HepG2 (cell line): ENCODE results near the gene EGR1. TPM values are rescaled to one million over a fixed set of nuclear protein-coding genes. Genes with fewer than 3 reads are reported as not detected.

ENCODE experiments used
- BCL6 ChIP-seq: IDR thresholded peaks from 2 replicates; pipeline ENCODE4 v1.6.1; 2016; ENCODE audit warnings: missing genetic modification reagents, missing compliant biosample characterization
- CEBPG ChIP-seq: IDR thresholded peaks from 2 replicates; pipeline ENCODE4 v1.6.1; 2016
- IRF2 ChIP-seq: IDR thresholded peaks from 2 replicates; pipeline ENCODE4 v1.6.1; 2018; ENCODE audit warnings: missing genetic modification reagents, missing compliant biosample characterization
- KAT8 ChIP-seq: IDR thresholded peaks from 2 replicates; pipeline ENCODE4 v1.6.1; 2016; ENCODE audit warnings: missing genetic modification reagents, missing compliant biosample characterization
- NR0B2 ChIP-seq: sonication (generic); formaldehyde crosslinking; IDR thresholded peaks from 2 replicates; pipeline ENCODE4 v1.4.0; 2020; ENCODE audit warnings: mild to moderate bottlenecking, missing genetic modification reagents
- RBFOX2 ChIP-seq: fragments of 200-400 bp; formaldehyde crosslinking; IDR thresholded peaks from 2 replicates; pipeline ENCODE4 v1.6.1; 2017; ENCODE audit warnings: low read depth, mild to moderate bottlenecking, low read length
- SRF ChIP-seq: IDR thresholded peaks from 2 replicates; pipeline ENCODE4 v1.6.1; 2011; ENCODE audit warnings: mild to moderate bottlenecking, low read depth, low read length, moderate library complexity
- TARDBP ChIP-seq: sonication (generic); formaldehyde crosslinking; IDR thresholded peaks from 2 replicates; pipeline ENCODE4 v1.8.0; 2022; ENCODE audit warnings: mild to moderate bottlenecking, missing genetic modification reagents
- TBX2 ChIP-seq: sonication (generic); formaldehyde crosslinking; IDR thresholded peaks from 2 replicates; pipeline ENCODE4 v1.5.0; 2020; ENCODE audit warnings: missing genetic modification reagents, mild to moderate bottlenecking, borderline replicate concordance
- TMF1 ChIP-seq: sonication (generic); formaldehyde crosslinking; IDR thresholded peaks from 2 replicates; pipeline ENCODE4 v1.8.1; 2022; ENCODE audit warnings: low read depth, missing genetic modification reagents
- ZNF496 ChIP-seq: sonication (generic); formaldehyde crosslinking; IDR thresholded peaks from 2 replicates; pipeline ENCODE4 v1.8.1; 2023; ENCODE audit warnings: mild to moderate bottlenecking, moderate library complexity, missing genetic modification reagents; ENCODE audit not compliant: insufficient replicate concordance
- ZNF609 ChIP-seq: sonication (generic); formaldehyde crosslinking; IDR thresholded peaks from 2 replicates; pipeline ENCODE4 v1.4.0; 2020; ENCODE audit warnings: mild to moderate bottlenecking, missing genetic modification reagents, borderline replicate concordance
- polyA plus RNA-seq, 8 experiments: library from polyadenylated mRNA; depleted of rRNA in 3 of 8; stranded (reverse) in 7 of 8; unstranded in 1 of 8; fragments of >200 nt; fragmentation: Illumina TruSeq in 4 of 8; extraction: Trizol in 4 of 8; gene quantifications; 2 replicates each; pipeline versions ENCODE4 v1.2.1 to v1.2.3, GENCODE V29; 2011 to 2016; ENCODE audit warnings: low read depth in 4 of 8, missing spikeins in 1 of 8, mixed read lengths in 1 of 8; ENCODE audit not compliant: insufficient read depth in 1 of 8
- total RNA-seq, 5 experiments: library from RNA; depleted of rRNA; stranded (reverse); fragments of >200 nt; fragmentation: Illumina TruSeq; extraction: Trizol; gene quantifications; 2 replicates each; pipeline ENCODE4 v1.2.3, GENCODE V29; 2016; ENCODE audit warnings: low read depth in 1 of 5
- TF ChIP-seq, protein P1 (sequence below): IDR thresholded peaks from 2 replicates; pipeline ENCODE4 v1.6.1; 2012; ENCODE audit warnings: inconsistent platforms
- TF ChIP-seq, protein P2 (sequence below): sonication (generic); formaldehyde crosslinking; IDR thresholded peaks from 2 replicates; pipeline ENCODE4 v1.4.0; 2020; ENCODE audit warnings: low read depth, missing genetic modification reagents
- TF ChIP-seq, protein P3 (sequence below): sonication (generic); formaldehyde crosslinking; IDR thresholded peaks from 2 replicates; pipeline ENCODE4 v1.5.0; 2020; ENCODE audit warnings: mild to moderate bottlenecking, missing genetic modification reagents, moderate library complexity
- TF ChIP-seq, protein P4 (sequence below): sonication (generic); formaldehyde crosslinking; IDR thresholded peaks from 2 replicates; pipeline ENCODE4 v1.5.1; 2020; ENCODE audit warnings: mild to moderate bottlenecking, missing genetic modification reagents, moderate library complexity

The EGR1 gene
- total and polyA plus RNA-seq, 2 of the 13 experiments (the other 11 are each of a cell fraction or from before 2014, with no cell fraction given): 4.1 to 4.5 TPM

- TF ChIP-seq, protein P1, sequence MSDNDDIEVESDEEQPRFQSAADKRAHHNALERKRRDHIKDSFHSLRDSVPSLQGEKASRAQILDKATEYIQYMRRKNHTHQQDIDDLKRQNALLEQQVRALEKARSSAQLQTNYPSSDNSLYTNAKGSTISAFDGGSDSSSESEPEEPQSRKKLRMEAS: peak; percentile 57
- TF ChIP-seq RBFOX2 (0 out of 2 replicates have a peak, but pooled peaks have one; percentile 40), IRF2 (CRISPR knock-in tag) (peak; percentile 31; the same call in 1 of the 2 replicates), TMF1 (CRISPR knock-in tag) (no peak), NR0B2 (peak; percentile 23; the same call in 1 of the 2 replicates), ZNF609 (CRISPR knock-in tag) (no peak), SRF (peak; percentile 49; the same call in 1 of the 2 replicates), KAT8 (CRISPR knock-in tag) (peak; percentile 34; the same call in 1 of the 2 replicates), TARDBP (CRISPR knock-in tag) (peak; percentile 50; the same call in 1 of the 2 replicates), ZNF496 (CRISPR knock-in tag) (no peak), CEBPG (CRISPR knock-in tag) (peak; percentile 60), BCL6 (CRISPR knock-in tag) (peak; percentile 81), TBX2 (CRISPR knock-in tag) (peak; percentile 33; the same call in 1 of the 2 replicates)
- TF ChIP-seq, protein P2, sequence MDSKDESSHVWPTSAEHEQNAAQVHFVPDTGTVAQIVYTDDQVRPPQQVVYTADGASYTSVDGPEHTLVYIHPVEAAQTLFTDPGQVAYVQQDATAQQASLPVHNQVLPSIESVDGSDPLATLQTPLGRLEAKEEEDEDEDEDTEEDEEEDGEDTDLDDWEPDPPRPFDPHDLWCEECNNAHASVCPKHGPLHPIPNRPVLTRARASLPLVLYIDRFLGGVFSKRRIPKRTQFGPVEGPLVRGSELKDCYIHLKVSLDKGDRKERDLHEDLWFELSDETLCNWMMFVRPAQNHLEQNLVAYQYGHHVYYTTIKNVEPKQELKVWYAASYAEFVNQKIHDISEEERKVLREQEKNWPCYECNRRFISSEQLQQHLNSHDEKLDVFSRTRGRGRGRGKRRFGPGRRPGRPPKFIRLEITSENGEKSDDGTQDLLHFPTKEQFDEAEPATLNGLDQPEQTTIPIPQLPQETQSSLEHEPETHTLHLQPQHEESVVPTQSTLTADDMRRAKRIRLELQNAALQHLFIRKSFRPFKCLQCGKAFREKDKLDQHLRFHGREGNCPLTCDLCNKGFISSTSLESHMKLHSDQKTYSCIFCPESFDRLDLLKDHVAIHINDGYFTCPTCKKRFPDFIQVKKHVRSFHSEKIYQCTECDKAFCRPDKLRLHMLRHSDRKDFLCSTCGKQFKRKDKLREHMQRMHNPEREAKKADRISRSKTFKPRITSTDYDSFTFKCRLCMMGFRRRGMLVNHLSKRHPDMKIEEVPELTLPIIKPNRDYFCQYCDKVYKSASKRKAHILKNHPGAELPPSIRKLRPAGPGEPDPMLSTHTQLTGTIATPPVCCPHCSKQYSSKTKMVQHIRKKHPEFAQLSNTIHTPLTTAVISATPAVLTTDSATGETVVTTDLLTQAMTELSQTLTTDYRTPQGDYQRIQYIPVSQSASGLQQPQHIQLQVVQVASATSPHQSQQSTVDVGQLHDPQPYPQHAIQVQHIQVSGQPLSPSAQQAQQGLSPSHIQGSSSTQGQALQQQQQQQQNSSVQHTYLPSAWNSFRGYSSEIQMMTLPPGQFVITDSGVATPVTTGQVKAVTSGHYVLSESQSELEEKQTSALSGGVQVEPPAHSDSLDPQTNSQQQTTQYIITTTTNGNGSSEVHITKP: 0 out of 2 replicates have a peak, but pooled peaks have one; percentile 66
- TF ChIP-seq, protein P3, sequence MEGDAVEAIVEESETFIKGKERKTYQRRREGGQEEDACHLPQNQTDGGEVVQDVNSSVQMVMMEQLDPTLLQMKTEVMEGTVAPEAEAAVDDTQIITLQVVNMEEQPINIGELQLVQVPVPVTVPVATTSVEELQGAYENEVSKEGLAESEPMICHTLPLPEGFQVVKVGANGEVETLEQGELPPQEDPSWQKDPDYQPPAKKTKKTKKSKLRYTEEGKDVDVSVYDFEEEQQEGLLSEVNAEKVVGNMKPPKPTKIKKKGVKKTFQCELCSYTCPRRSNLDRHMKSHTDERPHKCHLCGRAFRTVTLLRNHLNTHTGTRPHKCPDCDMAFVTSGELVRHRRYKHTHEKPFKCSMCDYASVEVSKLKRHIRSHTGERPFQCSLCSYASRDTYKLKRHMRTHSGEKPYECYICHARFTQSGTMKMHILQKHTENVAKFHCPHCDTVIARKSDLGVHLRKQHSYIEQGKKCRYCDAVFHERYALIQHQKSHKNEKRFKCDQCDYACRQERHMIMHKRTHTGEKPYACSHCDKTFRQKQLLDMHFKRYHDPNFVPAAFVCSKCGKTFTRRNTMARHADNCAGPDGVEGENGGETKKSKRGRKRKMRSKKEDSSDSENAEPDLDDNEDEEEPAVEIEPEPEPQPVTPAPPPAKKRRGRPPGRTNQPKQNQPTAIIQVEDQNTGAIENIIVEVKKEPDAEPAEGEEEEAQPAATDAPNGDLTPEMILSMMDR (CRISPR knock-in tag): peak; percentile 45
- TF ChIP-seq, protein P4, sequence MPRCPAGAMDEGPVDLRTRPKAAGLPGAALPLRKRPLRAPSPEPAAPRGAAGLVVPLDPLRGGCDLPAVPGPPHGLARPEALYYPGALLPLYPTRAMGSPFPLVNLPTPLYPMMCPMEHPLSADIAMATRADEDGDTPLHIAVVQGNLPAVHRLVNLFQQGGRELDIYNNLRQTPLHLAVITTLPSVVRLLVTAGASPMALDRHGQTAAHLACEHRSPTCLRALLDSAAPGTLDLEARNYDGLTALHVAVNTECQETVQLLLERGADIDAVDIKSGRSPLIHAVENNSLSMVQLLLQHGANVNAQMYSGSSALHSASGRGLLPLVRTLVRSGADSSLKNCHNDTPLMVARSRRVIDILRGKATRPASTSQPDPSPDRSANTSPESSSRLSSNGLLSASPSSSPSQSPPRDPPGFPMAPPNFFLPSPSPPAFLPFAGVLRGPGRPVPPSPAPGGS (CRISPR knock-in tag): no peak
Observed at GRCh38 chr5:138466125-138466899, 1.0 kb downstream of the EGR1 start (continued).
